Loucy (cell line): ENCODE data around the gene ASB9.

ENCODE experiments used
- H2AFZ ChIP-seq: fragments of 200-600 bp; sonication (generic); 2 replicates; pipeline ENCODE4 v1.6.0; 2016; ENCODE audit warnings: antibody characterized with exemption, mild to moderate bottlenecking, low read length, moderate library complexity
- H3F3A ChIP-seq: fragments of 200-600 bp; 2 replicates; pipeline ENCODE4 v1.6.0; 2016; ENCODE audit warnings: antibody characterized with exemption, low read depth, mild to moderate bottlenecking
- H3K27me3 ChIP-seq: fragments of 200-600 bp; sonication (generic); 2 replicates; pipeline ENCODE4 v1.6.1; 2014; ENCODE audit warnings: low read length, mild to moderate bottlenecking; ENCODE audit not compliant: insufficient read depth, poor library complexity, severe bottlenecking
- H3K36me3 ChIP-seq: fragments of 200-600 bp; sonication (generic); 2 replicates; pipeline ENCODE4 v1.6.1; 2016; ENCODE audit warnings: low read length; ENCODE audit not compliant: insufficient read depth
- H3K4me1 ChIP-seq: fragments of 200-600 bp; sonication (generic); 2 replicates; pipeline ENCODE4 v1.5.1; 2014; ENCODE audit warnings: low read length, mild to moderate bottlenecking; ENCODE audit not compliant: insufficient read depth, poor library complexity, severe bottlenecking
- H3K4me2 ChIP-seq: fragments of 200-600 bp; sonication (generic); 2 replicates; pipeline ENCODE4 v1.6.0; 2014; ENCODE audit warnings: antibody characterized with exemption, low read length, low read depth, mild to moderate bottlenecking; ENCODE audit not compliant: poor library complexity, severe bottlenecking
- H3K4me3 ChIP-seq: fragments of 200-600 bp; sonication (generic); 2 replicates; pipeline ENCODE4 v1.5.1; 2014; ENCODE audit warnings: low read length, mild to moderate bottlenecking, mixed read lengths; ENCODE audit not compliant: poor library complexity, severe bottlenecking
- H3K79me2 ChIP-seq: fragments of 200-600 bp; sonication (generic); 2 replicates; pipeline ENCODE4 v1.6.1; 2014; ENCODE audit warnings: low read length; ENCODE audit not compliant: insufficient read depth
- H3K9ac ChIP-seq: fragments of 200-600 bp; sonication (generic); 2 replicates; pipeline ENCODE4 v1.6.0; 2014; ENCODE audit warnings: mild to moderate bottlenecking, low read depth, low read length, moderate library complexity; ENCODE audit not compliant: poor library complexity, severe bottlenecking
- H3K9me2 ChIP-seq: fragments of 200-600 bp; sonication (generic); replicated peaks from 2 replicates; pipeline ENCODE4 v1.6.1; 2016; ENCODE audit warnings: low read depth, low read length, mixed read lengths
- H3K9me3 ChIP-seq: fragments of 200-600 bp; sonication (generic); 2 replicates; pipeline ENCODE4 v1.6.1; 2014; ENCODE audit warnings: mild to moderate bottlenecking, antibody characterized with exemption, low read length, low read depth; ENCODE audit not compliant: insufficient read depth
- H4K20me1 ChIP-seq: fragments of 200-600 bp; sonication (generic); 2 replicates; pipeline ENCODE4 v1.6.0; 2014; ENCODE audit warnings: antibody characterized with exemption, low read length, mild to moderate bottlenecking; ENCODE audit not compliant: insufficient read depth, poor library complexity, severe bottlenecking
- CTCF ChIP-seq: fragments of 200-600 bp; sonication (generic); conservative IDR thresholded peaks from 2 replicates; pipeline ENCODE4 v1.5.1; 2014; ENCODE audit warnings: mild to moderate bottlenecking, antibody characterized with exemption, low read length
- EZH2phosphoT487 ChIP-seq: fragments of 200-600 bp; IDR thresholded peaks from 2 replicates; pipeline ENCODE4 v1.6.1; 2018; ENCODE audit warnings: antibody characterized with exemption, mild to moderate bottlenecking, moderate library complexity, borderline replicate concordance

The ASB9 gene

GRCh38 chrX:15207384-15207783 lies 62.5 kb downstream of the ASB9 start:
- H2AFZ ChIP-seq, result no peak overlapping the region
- no peaks in the 10 kb centered on the region for H3K27me3 ChIP-seq
- H3F3A ChIP-seq, result no peaks in the 10 kb centered on the region
- H3K9me2 ChIP-seq, result no peaks in the 10 kb centered on the region
- H3K4me2 ChIP-seq, result no peak overlapping the region
- TF ChIP-seq CTCF, result no peak
- TF ChIP-seq EZH2phosphoT487, result no peak
- H3K4me3 ChIP-seq, result no peak overlapping the region
- no peaks in the 10 kb centered on the region for H3K79me2 ChIP-seq
- H3K4me1 ChIP-seq, result no peaks in the 10 kb centered on the region
- no peaks in the 10 kb centered on the region for H3K36me3 ChIP-seq
- no peaks in the 10 kb centered on the region for H3K9me3 ChIP-seq
- no peaks in the 10 kb centered on the region for H4K20me1 ChIP-seq
- H3K9ac ChIP-seq, result no peak overlapping the region

DNA sequence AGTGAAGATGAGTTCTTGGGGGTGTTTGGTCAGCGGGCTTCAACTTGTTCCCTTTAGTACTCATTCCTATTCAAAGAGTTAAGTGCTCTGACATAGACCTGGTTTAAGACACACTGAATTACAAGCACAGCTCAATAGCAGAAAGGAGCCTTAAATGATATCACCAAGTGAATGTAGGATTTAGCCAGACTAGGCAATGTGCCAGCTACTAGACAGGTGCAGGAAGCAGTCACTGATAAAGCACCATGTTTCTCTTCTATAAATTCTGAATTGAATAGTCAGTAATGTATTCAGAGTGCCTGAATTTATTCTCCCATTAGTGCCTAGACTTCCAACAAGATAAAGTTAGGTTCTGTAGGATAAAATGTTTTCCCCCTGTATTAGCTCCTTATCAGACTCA lies 63.6 kb downstream of the ASB9 start:
- no peak overlapping the region for H3K4me2 ChIP-seq
- no peaks in the 10 kb centered on the region for H3K27me3 ChIP-seq
- H3K4me3 ChIP-seq, result no peak overlapping the region
- H4K20me1 ChIP-seq, result no peaks in the 10 kb centered on the region
- no peaks in the 10 kb centered on the region for H3K79me2 ChIP-seq
- H3K9ac ChIP-seq, result no peak overlapping the region
- no peaks in the 10 kb centered on the region for H3K9me2 ChIP-seq
- H3K36me3 ChIP-seq, result no peaks in the 10 kb centered on the region
- TF ChIP-seq CTCF (no peak), EZH2phosphoT487 (no peak)
- H3K4me1 ChIP-seq, result no peaks in the 10 kb centered on the region
- no peak overlapping the region for H2AFZ ChIP-seq
- H3F3A ChIP-seq, result no peaks in the 10 kb centered on the region
- H3K9me3 ChIP-seq, result no peaks in the 10 kb centered on the region

DNA sequence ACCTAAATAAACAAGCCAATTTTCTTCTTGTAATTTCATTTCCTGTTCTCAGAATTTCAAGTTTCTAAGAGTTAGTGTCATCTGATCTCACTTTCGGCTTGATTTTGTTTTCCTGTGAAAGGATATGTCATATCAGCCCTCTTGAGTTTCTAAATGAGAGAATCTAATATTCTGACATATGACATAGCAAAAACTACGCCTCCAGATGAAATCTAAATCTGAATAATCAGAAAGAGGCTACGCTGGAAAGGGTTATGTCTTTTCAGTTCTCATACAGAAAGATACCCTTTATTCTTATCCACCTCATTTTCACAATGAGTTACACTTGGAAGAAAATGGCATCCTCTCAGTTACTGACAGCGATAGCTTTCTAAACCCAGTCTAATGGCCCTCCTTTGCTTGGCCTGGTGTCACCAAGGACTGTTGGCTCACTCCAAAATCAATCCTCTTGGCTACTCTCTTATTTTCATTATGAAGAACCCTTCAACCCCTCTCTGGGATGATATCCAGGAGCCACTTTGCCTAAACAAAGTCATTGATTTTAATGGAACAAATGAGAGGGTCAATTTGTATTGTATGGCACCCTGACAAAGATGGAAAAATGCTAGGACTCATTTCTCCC lies 65.6 kb downstream of the ASB9 start:
- no peaks in the 10 kb centered on the region for H3K4me1 ChIP-seq
- no peak overlapping the region for H3K9ac ChIP-seq
- no peaks in the 10 kb centered on the region for H4K20me1 ChIP-seq
- H3K4me2 ChIP-seq, result no peak overlapping the region
- H3K79me2 ChIP-seq, result no peaks in the 10 kb centered on the region
- H3K4me3 ChIP-seq, result no peak overlapping the region
- H3K9me2 ChIP-seq, result no peaks in the 10 kb centered on the region
- no peaks in the 10 kb centered on the region for H3K36me3 ChIP-seq
- H3F3A ChIP-seq, result no peaks in the 10 kb centered on the region
- TF ChIP-seq EZH2phosphoT487 (no peak), CTCF (no peak)
- no peaks in the 10 kb centered on the region for H3K9me3 ChIP-seq
- no peak overlapping the region for H2AFZ ChIP-seq
- H3K27me3 ChIP-seq, result no peaks in the 10 kb centered on the region
